ENCODE results near the gene TMEM161A.
A peak's percentile ranks its signal among the peaks of the same experiment; 100 is the strongest.
"Not testable (repeated sequence)": the region's sequence is repeated elsewhere in the genome, so short reads cannot be mapped to it uniquely, and the experiment has no call there.

Gene TMEM161A

GRCh38 chr19:19120308-19121231 lies 17.7 kb downstream of the TMEM161A start:
- DNase-seq = peak; percentile 23

GRCh38 chr19:19119325-19120237 lies 18.7 kb downstream of the TMEM161A start:
- no peak for DNase-seq

GRCh38 chr19:19115954-19116353 lies 22.3 kb downstream of the TMEM161A start:
- DNase-seq = peak; percentile 57

- no peak for DNase-seq
Observed at GRCh38 chr19:19113040-19113626, 25.1 kb downstream of the TMEM161A start.

GRCh38 chr19:19111967-19112580 lies 26.2 kb downstream of the TMEM161A start:
- DNase-seq = no peak

- no peak for DNase-seq
Observed at GRCh38 chr19:19111136-19111835, 27.0 kb downstream of the TMEM161A start.

- DNase-seq = peak; percentile 18
Observed at GRCh38 chr19:19110410-19111135, 27.7 kb downstream of the TMEM161A start.

- DNase-seq = no peak
Observed at GRCh38 chr19:19109601-19110000, 28.7 kb downstream of the TMEM161A start.

GRCh38 chr19:19107654-19108053 lies 30.6 kb downstream of the TMEM161A start:
- DNase-seq = no peak

GRCh38 chr19:19106938-19107337 lies 31.3 kb downstream of the TMEM161A start:
- DNase-seq = not testable (repeated sequence)

GRCh38 chr19:19106056-19106551 lies 32.2 kb downstream of the TMEM161A start:
- no peak for DNase-seq

GRCh38 chr19:19105365-19106055 lies 32.8 kb downstream of the TMEM161A start:
- no peak for DNase-seq

- DNase-seq = no peak
Observed at GRCh38 chr19:19103167-19103566, 35.1 kb downstream of the TMEM161A start.

- not testable (repeated sequence) for DNase-seq
Observed at GRCh38 chr19:19102566-19102965, 35.7 kb downstream of the TMEM161A start.

- DNase-seq = no peak
Observed at GRCh38 chr19:19101540-19101939, 36.7 kb downstream of the TMEM161A start.

- no peak for DNase-seq
Observed at GRCh38 chr19:19098703-19099632, 39.3 kb downstream of the TMEM161A start.

GRCh38 chr19:19098084-19098702 lies 40.1 kb downstream of the TMEM161A start:
- DNase-seq = no peak
